HepG2 (cell line): ENCODE results near the gene KIF6. TPM values are rescaled to one million over a fixed set of nuclear protein-coding genes. Genes with fewer than 3 reads are reported as not detected.
A peak's percentile ranks its signal among the peaks of the same experiment; 100 is the strongest.

Experiments used
- CHD2 ChIP-seq: IDR thresholded peaks from 2 replicates; pipeline ENCODE4 v1.6.1; 2011; ENCODE audit warnings: low read depth, low read length, improper control_type of control experiment
- FIP1L1 ChIP-seq: fragments of 200-400 bp; formaldehyde crosslinking; IDR thresholded peaks from 2 replicates; pipeline ENCODE4 v1.6.1; 2018; ENCODE audit warnings: low read depth, mild to moderate bottlenecking, low read length, moderate library complexity, borderline replicate concordance; ENCODE audit not compliant: insufficient read depth
- GTF3A ChIP-seq: sonication (generic); formaldehyde crosslinking; conservative IDR thresholded peaks from 2 replicates; pipeline ENCODE4 v1.4.0; 2020; ENCODE audit warnings: mild to moderate bottlenecking, missing genetic modification reagents
- JUND ChIP-seq: sonication (generic); formaldehyde crosslinking; IDR thresholded peaks from 2 replicates; pipeline ENCODE4 v1.8.0; 2022; ENCODE audit warnings: mild to moderate bottlenecking, missing genetic modification reagents
- KDM2A ChIP-seq: sonication (generic); formaldehyde crosslinking; IDR thresholded peaks from 2 replicates; pipeline ENCODE4 v1.4.0; 2020; ENCODE audit warnings: low read depth, missing genetic modification reagents, borderline replicate concordance
- MBNL3 ChIP-seq: fragments of 250-450 bp; sonication (Bioruptor Pico); conservative IDR thresholded peaks from 2 replicates; pipeline ENCODE4 v1.8.0; 2022; ENCODE audit warnings: mild to moderate bottlenecking, inconsistent platforms
- MIER2 ChIP-seq: IDR thresholded peaks from 2 replicates; pipeline ENCODE4 v1.6.1; 2016; ENCODE audit warnings: missing biosample characterization, missing genetic modification reagents
- NCOA1 ChIP-seq: sonication (generic); formaldehyde crosslinking; IDR thresholded peaks from 2 replicates; pipeline ENCODE4 v1.9.0; 2021; ENCODE audit warnings: missing genetic modification reagents
- PHB2 ChIP-seq: fragments of 450-650 bp; IDR thresholded peaks from 2 replicates; pipeline ENCODE4 v1.6.1; 2018; ENCODE audit not compliant: partially characterized antibody
- SP140L ChIP-seq: sonication (generic); formaldehyde crosslinking; IDR thresholded peaks from 2 replicates; pipeline ENCODE4 v1.4.0; 2020; ENCODE audit warnings: missing genetic modification reagents, borderline replicate concordance
- ZFX ChIP-seq: sonication (generic); formaldehyde crosslinking; IDR thresholded peaks from 2 replicates; pipeline ENCODE4 v1.4.0; 2020; ENCODE audit warnings: mild to moderate bottlenecking, low read depth, missing genetic modification reagents, moderate library complexity
- ZNF644 ChIP-seq: IDR thresholded peaks from 2 replicates; pipeline ENCODE4 v1.6.1; 2016; ENCODE audit warnings: low read depth
- ZNF768 ChIP-seq: sonication (generic); formaldehyde crosslinking; IDR thresholded peaks from 2 replicates; pipeline ENCODE4 v1.4.0; 2020; ENCODE audit warnings: missing genetic modification reagents
- ZNF781 ChIP-seq: sonication (generic); formaldehyde crosslinking; IDR thresholded peaks from 2 replicates; pipeline ENCODE4 v1.5.1; 2020; ENCODE audit warnings: borderline replicate concordance, mild to moderate bottlenecking, missing genetic modification reagents; ENCODE audit errors: not compliant biosample characterization
- ZNF891 ChIP-seq: sonication (generic); formaldehyde crosslinking; IDR thresholded peaks from 2 replicates; pipeline ENCODE4 v1.5.0; 2020; ENCODE audit warnings: mild to moderate bottlenecking, missing genetic modification reagents
- ZZZ3 ChIP-seq: sonication (generic); formaldehyde crosslinking; IDR thresholded peaks from 2 replicates; pipeline ENCODE4 v1.4.0; 2020; ENCODE audit warnings: missing genetic modification reagents, mild to moderate bottlenecking, borderline replicate concordance
- polyA plus RNA-seq, 8 experiments: library from polyadenylated mRNA; depleted of rRNA in 3 of 8; stranded (reverse) in 7 of 8; unstranded in 1 of 8; fragments of >200 nt; fragmentation: Illumina TruSeq in 4 of 8; extraction: Trizol in 4 of 8; gene quantifications; 2 replicates each; pipeline versions ENCODE4 v1.2.1 to v1.2.3, GENCODE V29; 2011 to 2016; ENCODE audit warnings: low read depth in 4 of 8, missing spikeins in 1 of 8, mixed read lengths in 1 of 8; ENCODE audit not compliant: insufficient read depth in 1 of 8
- total RNA-seq, 5 experiments: library from RNA; depleted of rRNA; stranded (reverse); fragments of >200 nt; fragmentation: Illumina TruSeq; extraction: Trizol; gene quantifications; 2 replicates each; pipeline ENCODE4 v1.2.3, GENCODE V29; 2016; ENCODE audit warnings: low read depth in 1 of 5
- TF ChIP-seq, protein P1 (sequence below): sonication (generic); formaldehyde crosslinking; IDR thresholded peaks from 2 replicates; pipeline ENCODE4 v1.5.0; 2020; ENCODE audit warnings: mild to moderate bottlenecking, missing genetic modification reagents
- TF ChIP-seq, protein P2 (sequence below): sonication (generic); formaldehyde crosslinking; IDR thresholded peaks from 2 replicates; pipeline ENCODE4 v1.4.0; 2020; ENCODE audit warnings: missing genetic modification reagents
- TF ChIP-seq, protein P3 (sequence below): sonication (generic); formaldehyde crosslinking; IDR thresholded peaks from 2 replicates; pipeline ENCODE4 v1.8.0; 2022; ENCODE audit warnings: mild to moderate bottlenecking, missing genetic modification reagents
- TF ChIP-seq, protein P4 (sequence below): sonication (generic); IDR thresholded peaks from 2 replicates; pipeline ENCODE4 v1.6.1; 2016; ENCODE audit warnings: low read depth, borderline replicate concordance

KIF6 gene
- total and polyA plus RNA-seq, 2 of the 13 experiments (the other 11 are each of a cell fraction or from before 2014, with no cell fraction given), result 0.04 to 0.27 TPM

DNA sequence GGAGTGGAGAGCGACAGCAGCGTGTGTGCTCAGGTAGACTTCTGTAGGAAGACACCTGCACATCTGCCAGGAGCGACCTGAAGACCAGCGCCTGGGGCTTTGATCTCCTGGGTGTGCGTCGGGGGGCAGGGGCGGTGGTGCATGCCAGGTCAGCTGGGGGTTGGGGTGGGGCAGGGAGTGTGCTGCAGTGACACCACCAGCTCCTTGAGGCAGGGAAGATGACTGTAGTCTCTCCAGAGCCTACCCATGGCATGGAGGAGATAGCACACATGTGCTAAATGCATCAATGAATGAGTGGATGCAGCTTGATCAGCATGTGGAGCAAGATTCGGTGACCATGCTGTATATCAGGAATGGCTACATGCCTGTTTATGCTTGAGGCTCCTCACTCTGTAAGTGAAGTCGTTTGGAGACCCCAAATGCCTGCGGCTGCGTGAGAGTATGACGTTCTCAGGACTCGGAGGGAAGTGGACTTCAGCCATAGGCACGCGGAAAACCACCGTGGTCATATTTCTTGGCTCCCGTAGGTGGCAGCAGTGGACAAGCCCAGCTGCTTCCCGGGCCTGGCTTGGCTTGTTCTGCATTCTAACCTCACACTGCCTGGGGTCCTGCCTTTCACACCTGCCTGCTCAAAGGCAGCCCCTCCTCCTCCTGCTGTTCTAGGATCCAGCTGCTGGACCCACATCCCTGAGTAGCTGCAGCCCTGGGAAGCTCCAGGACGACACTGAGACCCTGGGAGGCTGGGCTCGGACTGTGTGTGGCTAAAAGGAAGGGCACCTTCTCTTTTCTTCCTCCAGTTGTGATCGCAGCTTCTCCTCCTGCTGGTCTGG lies 363.3 kb downstream of the KIF6 start (continued):
- TF ChIP-seq, protein P1, sequence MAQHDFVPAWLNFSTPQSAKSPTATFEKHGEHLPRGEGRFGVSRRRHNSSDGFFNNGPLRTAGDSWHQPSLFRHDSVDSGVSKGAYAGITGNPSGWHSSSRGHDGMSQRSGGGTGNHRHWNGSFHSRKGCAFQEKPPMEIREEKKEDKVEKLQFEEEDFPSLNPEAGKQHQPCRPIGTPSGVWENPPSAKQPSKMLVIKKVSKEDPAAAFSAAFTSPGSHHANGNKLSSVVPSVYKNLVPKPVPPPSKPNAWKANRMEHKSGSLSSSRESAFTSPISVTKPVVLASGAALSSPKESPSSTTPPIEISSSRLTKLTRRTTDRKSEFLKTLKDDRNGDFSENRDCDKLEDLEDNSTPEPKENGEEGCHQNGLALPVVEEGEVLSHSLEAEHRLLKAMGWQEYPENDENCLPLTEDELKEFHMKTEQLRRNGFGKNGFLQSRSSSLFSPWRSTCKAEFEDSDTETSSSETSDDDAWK, result no peak
- TF ChIP-seq ZNF891 (CRISPR knock-in tag) (0 out of 2 replicates have a peak, but pooled peaks have one; percentile 57), PHB2 (no peak), MIER2 (no peak), ZFX (0 out of 2 replicates have a peak, but pooled peaks have one; percentile 21), JUND (CRISPR knock-in tag) (no peak), ZNF781 (CRISPR knock-in tag) (no peak), NCOA1 (CRISPR knock-in tag) (no peak), ZZZ3 (CRISPR knock-in tag) (no peak), ZNF644 (CRISPR knock-in tag) (no peak), MBNL3 (CRISPR knock-in tag) (no peak), ZNF768 (CRISPR knock-in tag) (0 out of 2 replicates have a peak, but pooled peaks have one; percentile 20), KDM2A (CRISPR knock-in tag) (peak; percentile 52; the same call in 1 of the 2 replicates), FIP1L1 (no peak), CHD2 (no peak), GTF3A (CRISPR knock-in tag) (no peak), SP140L (CRISPR knock-in tag) (no peak)
- TF ChIP-seq, protein P2, sequence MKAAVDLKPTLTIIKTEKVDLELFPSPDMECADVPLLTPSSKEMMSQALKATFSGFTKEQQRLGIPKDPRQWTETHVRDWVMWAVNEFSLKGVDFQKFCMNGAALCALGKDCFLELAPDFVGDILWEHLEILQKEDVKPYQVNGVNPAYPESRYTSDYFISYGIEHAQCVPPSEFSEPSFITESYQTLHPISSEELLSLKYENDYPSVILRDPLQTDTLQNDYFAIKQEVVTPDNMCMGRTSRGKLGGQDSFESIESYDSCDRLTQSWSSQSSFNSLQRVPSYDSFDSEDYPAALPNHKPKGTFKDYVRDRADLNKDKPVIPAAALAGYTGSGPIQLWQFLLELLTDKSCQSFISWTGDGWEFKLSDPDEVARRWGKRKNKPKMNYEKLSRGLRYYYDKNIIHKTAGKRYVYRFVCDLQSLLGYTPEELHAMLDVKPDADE, result no peak
- TF ChIP-seq, protein P3, sequence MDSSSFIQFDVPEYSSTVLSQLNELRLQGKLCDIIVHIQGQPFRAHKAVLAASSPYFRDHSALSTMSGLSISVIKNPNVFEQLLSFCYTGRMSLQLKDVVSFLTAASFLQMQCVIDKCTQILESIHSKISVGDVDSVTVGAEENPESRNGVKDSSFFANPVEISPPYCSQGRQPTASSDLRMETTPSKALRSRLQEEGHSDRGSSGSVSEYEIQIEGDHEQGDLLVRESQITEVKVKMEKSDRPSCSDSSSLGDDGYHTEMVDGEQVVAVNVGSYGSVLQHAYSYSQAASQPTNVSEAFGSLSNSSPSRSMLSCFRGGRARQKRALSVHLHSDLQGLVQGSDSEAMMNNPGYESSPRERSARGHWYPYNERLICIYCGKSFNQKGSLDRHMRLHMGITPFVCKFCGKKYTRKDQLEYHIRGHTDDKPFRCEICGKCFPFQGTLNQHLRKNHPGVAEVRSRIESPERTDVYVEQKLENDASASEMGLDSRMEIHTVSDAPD (CRISPR knock-in tag), result 0 out of 2 replicates have a peak, but pooled peaks have one; percentile 33
- TF ChIP-seq, protein P4, sequence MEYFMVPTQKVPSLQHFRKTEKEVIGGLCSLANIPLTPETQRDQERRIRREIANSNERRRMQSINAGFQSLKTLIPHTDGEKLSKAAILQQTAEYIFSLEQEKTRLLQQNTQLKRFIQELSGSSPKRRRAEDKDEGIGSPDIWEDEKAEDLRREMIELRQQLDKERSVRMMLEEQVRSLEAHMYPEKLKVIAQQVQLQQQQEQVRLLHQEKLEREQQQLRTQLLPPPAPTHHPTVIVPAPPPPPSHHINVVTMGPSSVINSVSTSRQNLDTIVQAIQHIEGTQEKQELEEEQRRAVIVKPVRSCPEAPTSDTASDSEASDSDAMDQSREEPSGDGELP, result peak; percentile 61; the same call in 1 of the 2 replicates
